Skeletal muscle cell (primary cell): ENCODE measurements around the gene NKG7.
A peak's percentile ranks its signal among the peaks of the same experiment; 100 is the strongest.
"Not testable (repeated sequence)": the region's sequence is repeated elsewhere in the genome, so short reads cannot be mapped to it uniquely, and the experiment has no call there.

ENCODE experiments used
- DNase-seq: peaks from one replicate; pipeline ENCODE4 v3.0.0-alpha.2; 2010; ENCODE audit warnings: low read depth
- H3K4me3 ChIP-seq: 2 replicates; pipeline ENCODE4 v1.5.1; 2011; ENCODE audit warnings: low read depth, mild to moderate bottlenecking, control low read depth, low read length, moderate library complexity

Gene NKG7, protein sequence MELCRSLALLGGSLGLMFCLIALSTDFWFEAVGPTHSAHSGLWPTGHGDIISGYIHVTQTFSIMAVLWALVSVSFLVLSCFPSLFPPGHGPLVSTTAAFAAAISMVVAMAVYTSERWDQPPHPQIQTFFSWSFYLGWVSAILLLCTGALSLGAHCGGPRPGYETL

GRCh38 chr19:51372649-51373504 lies at the start of gene NKG7:
NKG7 (minus strand) TSS chr19:51372654; CDS start chr19:51372535, 119 bp downstream.
- H3K4me3 ChIP-seq, result no peak within 1 kb of the TSS
- DNase-seq, result no peak

DNA sequence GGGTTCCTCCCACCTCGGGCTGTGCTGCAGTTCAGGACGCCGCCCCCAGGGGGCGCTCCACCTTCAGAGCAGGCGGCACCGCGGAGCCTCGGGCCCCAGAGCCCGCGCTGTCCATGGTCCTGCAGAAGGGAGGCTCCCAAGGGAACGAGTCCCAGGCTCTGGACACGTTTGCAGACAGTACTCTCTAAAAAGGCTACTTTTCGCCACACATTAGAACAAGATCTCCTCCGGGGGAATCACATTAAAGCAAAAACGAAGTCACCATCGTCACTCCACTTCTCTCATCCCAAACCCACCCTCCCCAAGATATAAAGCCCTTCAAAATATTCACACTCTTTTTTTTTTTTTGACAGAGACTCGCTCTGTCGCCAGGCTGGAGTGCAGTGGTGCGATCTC lies 49.6 kb upstream of the NKG7 start:
- DNase-seq, result peak; percentile 13
- no peak overlapping the region for H3K4me3 ChIP-seq

- H3K4me3 ChIP-seq, result no peak overlapping the region
- no peak for DNase-seq
Observed at GRCh38 chr19:51421229-51422052, 49.0 kb upstream of the NKG7 start.

GRCh38 chr19:51420511-51420910 lies 48.1 kb upstream of the NKG7 start:
- not testable (repeated sequence) for H3K4me3 ChIP-seq, DNase-seq

DNA sequence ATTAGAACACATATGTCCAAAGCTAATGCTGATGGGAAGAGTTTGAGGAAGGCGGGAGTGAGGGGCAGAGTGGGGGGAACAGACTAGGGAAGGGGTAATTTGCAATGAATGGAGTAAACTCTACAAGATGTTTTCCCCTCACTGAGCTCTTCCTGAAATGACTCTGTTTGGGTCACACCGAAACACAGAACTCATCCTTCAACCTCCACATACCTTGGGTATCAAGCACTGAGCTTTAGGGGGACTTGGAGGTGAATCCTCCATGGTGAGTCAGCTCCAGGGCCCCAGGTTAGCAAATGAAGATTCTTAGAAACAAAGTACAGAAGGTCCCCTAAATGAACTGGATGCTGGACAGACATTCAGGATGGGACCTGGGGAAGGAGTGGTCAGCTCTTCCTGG lies 46.3 kb upstream of the NKG7 start:
- DNase-seq, result no peak

GRCh38 chr19:51417810-51418157 lies 45.3 kb upstream of the NKG7 start:
- H3K4me3 ChIP-seq, result no peak overlapping the region
- no peak for DNase-seq

More for the DNA sequence above, 46.3 kb upstream of the NKG7 start:
- no peak overlapping the region for H3K4me3 ChIP-seq

- H3K4me3 ChIP-seq, result no peak within 1 kb of the TSS
- no peak for DNase-seq
Observed at GRCh38 chr19:51417107-51417809, 44.8 kb upstream of the NKG7 start, which contains the start of gene SIGLEC10. SIGLEC10 (minus strand) TSS chr19:51417642; CDS start chr19:51417581, 61 bp downstream.

DNA sequence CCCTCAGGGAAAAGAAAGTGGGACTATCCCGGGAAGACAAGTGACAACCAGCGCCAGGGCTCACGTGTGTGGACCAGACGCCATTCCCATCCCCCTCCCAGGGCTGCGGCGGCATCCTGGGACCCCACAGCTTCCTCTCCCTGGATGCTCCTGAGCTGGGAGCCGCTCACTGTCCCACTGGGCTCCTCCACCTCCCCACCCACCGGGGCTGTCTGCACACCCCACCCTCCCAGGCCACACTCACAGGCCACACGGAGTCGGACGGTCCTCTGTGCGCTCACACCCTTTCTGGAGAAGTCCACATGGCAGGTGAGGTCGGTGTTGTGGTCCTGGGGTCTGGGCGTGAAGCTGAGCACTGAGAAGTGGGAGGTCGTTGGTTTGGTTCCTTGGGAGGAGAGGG lies 44.0 kb upstream of the NKG7 start:
- DNase-seq, H3K4me3 ChIP-seq: not testable (repeated sequence)

DNA sequence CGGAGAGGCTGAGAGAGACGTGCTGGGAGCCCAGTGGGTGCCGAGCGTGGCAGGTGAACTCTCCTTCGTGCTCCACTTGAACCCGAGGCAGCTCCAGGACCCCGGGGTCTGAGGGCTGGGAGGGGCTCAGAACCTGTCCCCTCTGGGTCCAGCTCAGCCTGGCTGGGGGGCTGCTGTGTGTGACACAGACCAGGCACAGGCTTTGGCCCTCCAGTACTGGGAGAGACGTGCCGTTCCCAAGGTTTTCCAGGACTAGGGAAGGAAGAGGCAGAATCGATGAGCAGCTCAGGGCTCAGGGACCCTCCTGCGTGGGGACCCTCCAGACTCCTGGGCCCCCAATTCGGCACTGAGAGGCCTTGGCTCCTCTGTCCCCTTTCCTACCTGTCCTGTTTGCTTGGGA lies 42.7 kb upstream of the NKG7 start:
- DNase-seq, result no peak
- H3K4me3 ChIP-seq, result no peak overlapping the region

GRCh38 chr19:51410950-51411748 lies 38.7 kb upstream of the NKG7 start:
- no peak overlapping the region for H3K4me3 ChIP-seq
- no peak for DNase-seq

GRCh38 chr19:51407511-51408131 lies 35.2 kb upstream of the NKG7 start:
- no peak overlapping the region for H3K4me3 ChIP-seq
- DNase-seq, result no peak

GRCh38 chr19:51402117-51402516 lies 29.7 kb upstream of the NKG7 start:
- DNase-seq, result no peak
- no peak overlapping the region for H3K4me3 ChIP-seq

DNA sequence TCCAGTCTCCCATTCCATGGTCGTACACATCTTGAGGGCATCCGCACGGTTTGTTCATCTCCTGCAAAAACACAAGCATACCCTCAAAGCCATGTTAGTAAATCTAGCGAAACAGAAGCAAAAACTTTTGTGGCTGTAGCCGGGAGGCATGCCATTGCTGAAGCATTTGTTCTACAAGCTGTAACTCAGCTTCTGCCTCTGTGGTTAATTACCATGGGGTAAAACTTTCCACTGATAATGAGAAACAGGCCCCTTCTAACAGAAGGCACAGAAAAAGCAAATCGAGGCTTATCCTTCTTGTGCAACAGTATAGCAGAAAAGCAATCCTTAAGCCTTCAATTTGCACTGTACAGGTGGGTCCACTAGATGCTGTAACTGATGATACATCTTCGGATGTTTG lies 27.5 kb upstream of the NKG7 start:
- H3K4me3 ChIP-seq, DNase-seq: not testable (repeated sequence)

DNA sequence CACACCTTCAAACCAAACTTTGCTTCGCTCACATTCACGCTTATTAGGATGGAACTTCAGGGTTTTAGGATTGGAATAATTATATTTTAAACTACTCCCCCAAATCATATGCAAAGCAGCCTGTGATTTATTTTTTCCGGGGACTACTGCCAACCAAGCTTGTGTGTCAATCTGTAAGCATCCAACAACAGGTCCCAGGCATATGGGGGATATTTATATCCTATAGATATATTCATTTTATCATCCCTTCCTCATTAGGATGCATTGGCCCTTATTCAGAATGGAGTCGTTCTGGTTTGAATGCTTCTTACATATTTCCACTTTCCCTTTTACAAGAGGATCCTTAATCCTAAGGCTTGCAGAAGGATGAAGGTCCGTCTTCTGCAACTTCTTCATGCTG lies 26.8 kb upstream of the NKG7 start:
- DNase-seq, result no peak
- H3K4me3 ChIP-seq, result no peak overlapping the region

GRCh38 chr19:51398096-51398704 lies 25.7 kb upstream of the NKG7 start:
- DNase-seq, result no peak
- H3K4me3 ChIP-seq, result no peak overlapping the region

- H3K4me3 ChIP-seq, DNase-seq: not testable (repeated sequence)
Observed at GRCh38 chr19:51397453-51397852, 25.0 kb upstream of the NKG7 start.

- no peak for DNase-seq
- H3K4me3 ChIP-seq, result no peak overlapping the region
Observed at GRCh38 chr19:51396175-51396574, 23.7 kb upstream of the NKG7 start.
